Left renal cortex interstitium (tissue), 4 donors: ENCODE measurements around the gene MYH7. TPM values are rescaled to one million over a fixed set of nuclear protein-coding genes. Genes with fewer than 3 reads are reported as not detected.
"Not testable (repeated sequence)": the region's sequence is repeated elsewhere in the genome, so short reads cannot be mapped to it uniquely, and the experiment has no call there.

Source experiments
- DNase-seq, 4 donors: peaks; one replicate each; pipeline ENCODE4 v3.0.0-alpha.2; 2013; ENCODE audit warnings: low read depth in 4 of 4, low spot score in 2 of 4, missing footprints in 1 of 4
- polyA plus RNA-seq, 4 donors: library from polyadenylated mRNA; unstranded; fragments of 120-200 nt; gene quantifications; one replicate each; pipeline ENCODE4 v1.2.1, GENCODE V29; 2013; ENCODE audit not compliant: insufficient read length in 4 of 4

MYH7 gene
- polyA plus RNA-seq, 4 donors, result 0.21 to 0.43 (median 0.33) TPM

DNA sequence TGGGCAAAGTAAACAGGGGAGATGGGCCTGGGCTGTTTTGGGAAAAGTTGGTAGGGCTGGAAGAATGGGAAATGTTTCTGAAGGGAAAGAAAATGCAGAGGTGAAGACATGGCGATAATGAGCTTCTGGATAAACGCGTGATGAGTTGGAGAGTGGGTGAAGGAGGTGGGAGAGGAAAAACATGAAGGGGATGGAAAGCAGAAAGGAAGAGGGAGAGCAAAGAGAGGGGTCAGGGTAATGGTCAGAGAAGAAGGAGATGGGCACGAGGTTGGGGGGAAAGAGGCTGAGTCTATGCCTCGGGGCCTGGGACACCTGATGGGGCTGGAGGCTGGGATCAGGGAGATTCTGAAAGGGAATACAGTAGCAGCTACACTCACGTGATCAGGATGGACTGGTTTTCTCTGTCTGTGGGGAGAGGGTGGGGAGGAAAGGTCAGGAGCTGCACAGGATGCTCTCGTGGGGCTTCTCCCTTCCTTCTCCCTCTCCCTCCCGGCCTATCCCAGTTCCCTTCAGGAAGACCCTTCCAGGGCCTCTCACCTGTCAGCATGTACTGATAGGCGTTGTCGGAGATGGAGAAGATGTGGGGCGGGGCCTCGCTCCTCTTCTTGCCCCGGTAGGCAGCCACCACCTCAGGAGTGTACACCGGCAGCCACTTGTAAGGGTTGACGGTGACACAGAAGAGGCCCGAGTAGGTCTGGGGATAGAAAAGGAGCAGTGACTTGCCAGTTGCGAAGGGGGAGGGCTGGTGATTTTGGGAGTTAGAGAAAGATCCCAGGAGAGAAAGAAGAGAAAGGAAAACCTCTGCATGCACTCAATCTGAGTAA is 3.1 kb downstream of the MYH7 start:
- DNase-seq, result no peak

DNA sequence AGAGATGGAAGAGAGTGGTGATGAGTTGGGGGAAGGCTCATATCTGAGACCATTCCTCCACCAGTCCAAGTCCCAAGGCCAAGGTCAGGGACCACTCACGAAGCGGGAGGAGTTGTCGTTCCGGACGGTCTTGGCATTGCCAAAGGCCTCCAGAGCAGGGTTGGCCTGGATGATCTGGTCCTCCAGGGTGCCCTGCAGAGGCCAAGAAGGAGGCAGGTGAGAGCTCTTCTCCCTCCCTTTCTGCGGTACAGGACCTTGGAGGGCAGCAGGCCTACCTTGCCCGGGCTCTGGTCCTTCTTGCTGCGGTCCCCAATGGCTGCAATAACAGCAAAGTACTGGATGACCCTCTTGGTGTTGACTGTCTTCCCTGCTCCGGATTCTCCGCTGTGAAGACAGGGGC is 4.0 kb downstream of the MYH7 start:
- DNase-seq, result no peak

DNA sequence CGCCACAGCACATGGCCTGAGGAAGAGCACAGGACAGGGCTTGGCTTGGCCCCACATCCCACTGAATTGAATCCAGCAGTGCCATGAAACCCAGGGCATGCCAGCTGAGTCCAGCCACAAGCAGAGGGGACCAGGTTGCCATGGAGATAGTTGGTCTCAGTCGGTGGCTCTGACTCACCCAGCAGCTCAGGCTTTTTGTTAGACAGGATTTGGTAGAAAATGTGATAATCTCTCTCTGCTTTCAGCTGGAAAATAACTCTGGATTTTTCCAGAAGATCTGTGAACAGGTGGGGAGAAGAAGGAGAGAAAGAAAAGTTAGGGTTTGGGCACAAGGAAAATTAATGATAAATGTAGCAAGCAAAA is 4.8 kb downstream of the MYH7 start:
- no peak for DNase-seq

DNA sequence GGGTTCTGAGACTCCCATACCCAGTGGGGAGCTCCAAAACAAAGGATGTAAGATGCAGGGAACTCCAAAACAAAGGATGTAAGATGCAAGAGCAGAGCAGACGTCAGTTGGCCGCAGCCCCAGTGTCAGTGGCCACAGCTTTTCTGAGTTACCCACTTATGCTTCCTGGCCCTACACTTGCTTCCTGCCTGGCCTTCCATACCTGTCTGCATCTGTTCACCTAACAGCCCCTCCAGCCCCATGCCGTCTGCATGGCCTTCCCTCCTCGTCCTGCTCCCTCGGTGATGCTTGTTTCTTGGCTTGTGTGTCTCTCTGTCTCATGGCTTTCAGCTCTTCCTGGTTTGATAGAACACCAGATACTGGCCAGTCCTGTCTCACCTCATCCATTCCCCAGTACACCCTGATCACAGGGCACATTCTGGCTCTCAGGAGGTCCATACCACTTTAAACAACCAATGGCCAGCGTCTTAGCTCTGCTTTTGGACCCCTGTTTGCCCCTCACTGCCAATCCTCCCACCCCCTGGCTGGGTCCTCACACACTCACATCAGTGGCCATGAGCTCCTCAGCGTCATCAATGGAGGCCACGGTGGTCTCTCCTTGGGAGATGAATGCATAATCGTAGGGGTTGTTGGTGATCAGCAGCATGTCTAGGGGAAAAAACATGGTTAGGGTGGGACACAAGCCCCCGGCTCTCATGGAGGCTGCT is 5.3 kb downstream of the MYH7 start:
- DNase-seq, result no peak

DNA sequence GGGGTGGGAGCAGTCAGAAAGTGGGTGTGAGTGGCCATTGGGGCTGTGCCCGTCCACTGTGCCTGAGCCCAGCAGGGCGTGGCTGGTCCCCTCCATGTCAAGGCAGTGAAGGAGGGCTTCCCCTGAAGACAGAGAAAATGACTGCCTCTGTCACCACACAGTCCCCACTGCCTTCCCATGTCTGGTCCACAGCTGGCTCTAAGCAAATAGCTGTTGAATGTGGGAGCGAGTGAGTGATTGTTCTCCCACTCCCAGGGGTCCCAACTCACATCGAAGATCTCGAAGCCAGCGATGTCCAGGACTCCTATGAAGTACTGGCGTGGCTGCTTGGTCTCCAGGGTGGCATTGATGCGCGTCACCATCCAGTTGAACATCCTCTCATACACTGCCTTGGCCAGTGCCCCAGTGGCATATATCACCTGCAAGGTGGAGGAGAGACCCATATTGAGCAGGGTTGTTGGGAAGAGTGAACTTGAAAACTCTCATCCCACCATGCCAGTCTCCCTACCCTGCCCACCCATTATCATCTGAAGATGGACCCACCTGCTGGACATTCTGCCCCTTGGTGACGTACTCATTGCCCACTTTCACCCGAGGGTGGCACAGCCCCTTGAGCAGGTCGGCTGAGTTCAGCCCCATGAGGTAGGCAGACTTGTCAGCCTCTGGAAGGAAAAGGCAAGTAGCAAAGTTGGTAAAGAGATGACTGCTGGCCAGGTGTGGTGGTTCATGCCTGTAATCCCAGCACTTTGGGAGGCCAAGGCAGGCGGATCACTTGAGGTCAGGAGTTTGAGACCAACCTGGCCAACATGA is 6.6 kb downstream of the MYH7 start:
- DNase-seq, result no peak

DNA sequence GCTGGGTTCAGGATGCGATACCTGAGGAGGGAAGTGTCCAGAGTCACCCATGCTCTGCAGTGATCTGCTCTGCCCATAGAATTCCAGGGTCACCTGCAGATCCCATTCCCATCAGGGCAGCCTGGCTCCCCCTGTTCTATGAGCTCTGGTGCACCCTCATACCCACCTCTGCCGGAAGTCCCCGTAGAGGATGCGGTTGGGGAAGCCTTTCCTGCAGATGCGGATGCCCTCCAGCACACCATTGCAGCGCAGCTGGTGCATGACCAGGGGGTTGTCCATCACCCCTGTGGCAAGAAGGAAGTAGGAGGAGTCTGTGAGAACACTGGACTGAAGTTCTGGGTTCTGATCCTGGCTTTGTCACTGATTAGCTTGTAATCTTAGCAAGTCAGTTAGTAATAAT is 9.7 kb downstream of the MYH7 start:
- DNase-seq, result not testable (repeated sequence)

DNA sequence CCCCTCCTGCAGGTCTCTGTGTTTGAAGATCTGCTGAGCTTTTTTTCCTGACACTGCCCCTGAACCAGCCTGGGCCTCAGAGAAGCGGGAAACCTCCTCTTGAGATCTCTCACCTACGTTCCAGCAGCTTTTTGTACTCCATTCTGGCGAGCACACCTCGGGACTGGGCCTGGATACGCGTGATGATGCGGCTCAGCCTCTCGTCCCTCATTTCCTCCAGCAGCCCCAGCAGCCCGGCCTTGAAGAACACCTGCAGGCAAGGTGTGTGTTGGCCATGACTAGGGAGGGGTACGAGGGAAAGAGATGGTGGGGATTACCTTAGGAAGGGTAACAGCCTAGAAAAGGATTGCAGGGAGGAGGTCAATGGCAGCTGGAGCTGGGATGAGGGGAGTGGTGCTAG is 10.3 kb downstream of the MYH7 start:
- no peak for DNase-seq

DNA sequence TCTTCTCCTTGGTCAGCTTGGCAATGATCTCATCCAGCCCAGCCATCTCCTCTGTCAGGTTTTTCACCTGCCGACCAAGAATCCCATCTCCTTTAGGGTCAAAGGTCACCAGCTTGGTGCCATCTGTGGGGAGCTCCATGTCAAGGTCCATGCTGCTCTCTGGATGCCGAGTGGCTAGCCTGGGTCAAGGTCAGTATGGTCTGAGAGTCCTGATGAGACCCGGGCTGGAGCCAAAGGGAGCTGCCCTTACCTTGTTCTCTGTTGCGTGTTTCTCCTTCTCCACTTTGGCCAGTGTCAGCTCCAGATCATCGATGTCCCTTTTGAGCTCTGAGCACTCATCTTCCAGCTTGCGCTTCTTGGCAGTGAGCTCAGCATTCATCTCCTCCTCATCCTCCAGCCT is 11.8 kb downstream of the MYH7 start:
- no peak for DNase-seq

DNA sequence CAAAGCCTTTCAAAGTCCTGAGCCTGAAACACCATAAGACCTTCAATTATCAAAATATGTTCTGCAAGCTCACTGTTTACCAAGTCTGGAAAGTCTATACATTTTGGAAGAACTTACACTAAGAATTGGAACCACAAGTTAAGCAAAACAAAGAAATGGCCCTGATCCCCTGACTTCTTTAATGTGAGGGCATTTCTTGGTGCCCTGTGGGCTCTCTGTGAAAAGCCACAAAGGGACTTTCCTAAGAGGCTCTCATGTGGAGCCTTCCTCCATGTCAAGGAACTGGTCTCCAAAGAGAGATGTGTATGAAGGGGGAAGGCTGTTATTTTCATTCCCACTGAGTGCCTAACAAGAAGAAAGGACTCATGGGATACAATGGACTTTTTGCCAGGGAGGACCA is 13.9 kb downstream of the MYH7 start:
- DNase-seq, result no peak

DNA sequence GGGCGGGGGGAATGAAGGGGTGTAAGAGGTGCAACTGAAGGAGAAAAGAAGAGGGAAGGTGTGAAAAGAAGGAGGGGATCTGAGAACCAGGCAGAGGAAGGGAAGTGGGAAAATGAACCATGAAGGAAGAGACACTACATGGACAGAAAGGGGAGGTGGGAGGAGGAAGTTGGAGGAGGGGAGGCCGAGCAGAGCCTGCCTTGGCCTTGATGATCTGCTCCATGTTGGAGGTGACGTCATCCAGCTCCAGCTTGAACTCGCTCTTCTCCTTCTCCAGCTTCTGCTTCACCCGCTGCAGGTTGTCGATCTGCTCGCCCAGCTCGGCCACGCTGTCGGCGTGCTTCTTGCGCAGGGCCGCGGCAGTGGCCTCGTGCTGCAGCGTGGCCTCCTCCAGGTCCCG is 15.8 kb downstream of the MYH7 start:
- not testable (repeated sequence) for DNase-seq

DNA sequence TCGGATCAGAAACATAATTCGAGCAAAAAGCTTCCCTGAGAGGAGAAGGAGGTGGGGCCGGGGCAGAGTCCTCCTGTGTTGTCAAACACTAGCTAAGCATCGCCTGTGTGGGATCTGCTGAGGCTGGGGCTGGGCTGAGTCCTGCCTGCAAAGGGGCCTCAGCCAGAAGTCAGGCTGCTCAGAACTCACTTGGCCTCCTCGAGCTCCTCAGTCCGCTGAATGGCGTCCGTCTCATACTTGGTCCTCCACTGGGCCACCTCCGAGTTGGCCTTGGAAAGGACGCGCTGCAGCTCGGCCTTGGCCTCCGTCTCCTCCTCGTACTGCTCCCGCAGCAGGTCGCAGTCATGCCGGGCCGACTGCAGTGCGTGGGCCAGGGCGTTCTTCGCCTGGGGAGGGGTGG is 17.4 kb downstream of the MYH7 start:
- DNase-seq, result no peak

DNA sequence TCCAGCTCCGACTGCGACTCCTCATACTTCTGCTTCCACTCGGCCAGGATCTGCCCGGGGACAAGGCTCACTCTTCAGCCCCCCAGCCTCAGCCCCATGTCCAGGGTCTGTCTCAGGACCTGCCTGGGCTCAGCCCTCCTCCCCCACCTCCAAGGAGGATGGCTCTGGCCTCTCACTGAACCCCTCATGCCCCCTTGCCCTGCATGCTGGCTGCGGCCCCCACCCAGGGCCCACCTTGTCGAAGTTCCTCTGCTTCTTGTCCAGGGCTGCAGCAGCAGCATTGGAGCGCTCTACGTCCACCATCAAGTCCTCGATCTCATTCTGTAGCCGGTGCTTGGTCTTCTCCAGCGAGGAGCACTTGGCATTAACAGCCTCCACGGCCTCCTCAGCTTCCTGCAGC is 18.2 kb downstream of the MYH7 start:
- not testable (repeated sequence) for DNase-seq

DNA sequence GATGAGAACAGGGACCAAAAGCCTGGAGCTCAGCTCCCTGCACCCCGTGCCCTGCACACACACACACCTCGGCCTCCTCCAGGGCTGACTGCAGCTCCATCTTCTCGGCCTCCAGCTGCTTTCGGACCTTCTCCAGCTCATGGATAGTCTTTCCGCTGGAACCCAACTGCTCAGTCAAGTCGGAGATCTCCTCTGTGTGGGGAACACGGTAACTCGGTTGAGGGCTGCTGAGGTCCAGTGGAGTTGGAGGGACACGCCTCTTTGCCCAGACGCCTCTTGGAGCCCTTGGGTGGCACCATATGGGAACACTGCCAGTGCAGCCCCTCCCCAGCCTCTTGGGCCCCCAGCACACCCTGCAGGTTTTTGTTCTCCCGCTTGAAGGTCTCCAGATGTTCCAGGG is 18.7 kb downstream of the MYH7 start:
- no peak for DNase-seq

DNA sequence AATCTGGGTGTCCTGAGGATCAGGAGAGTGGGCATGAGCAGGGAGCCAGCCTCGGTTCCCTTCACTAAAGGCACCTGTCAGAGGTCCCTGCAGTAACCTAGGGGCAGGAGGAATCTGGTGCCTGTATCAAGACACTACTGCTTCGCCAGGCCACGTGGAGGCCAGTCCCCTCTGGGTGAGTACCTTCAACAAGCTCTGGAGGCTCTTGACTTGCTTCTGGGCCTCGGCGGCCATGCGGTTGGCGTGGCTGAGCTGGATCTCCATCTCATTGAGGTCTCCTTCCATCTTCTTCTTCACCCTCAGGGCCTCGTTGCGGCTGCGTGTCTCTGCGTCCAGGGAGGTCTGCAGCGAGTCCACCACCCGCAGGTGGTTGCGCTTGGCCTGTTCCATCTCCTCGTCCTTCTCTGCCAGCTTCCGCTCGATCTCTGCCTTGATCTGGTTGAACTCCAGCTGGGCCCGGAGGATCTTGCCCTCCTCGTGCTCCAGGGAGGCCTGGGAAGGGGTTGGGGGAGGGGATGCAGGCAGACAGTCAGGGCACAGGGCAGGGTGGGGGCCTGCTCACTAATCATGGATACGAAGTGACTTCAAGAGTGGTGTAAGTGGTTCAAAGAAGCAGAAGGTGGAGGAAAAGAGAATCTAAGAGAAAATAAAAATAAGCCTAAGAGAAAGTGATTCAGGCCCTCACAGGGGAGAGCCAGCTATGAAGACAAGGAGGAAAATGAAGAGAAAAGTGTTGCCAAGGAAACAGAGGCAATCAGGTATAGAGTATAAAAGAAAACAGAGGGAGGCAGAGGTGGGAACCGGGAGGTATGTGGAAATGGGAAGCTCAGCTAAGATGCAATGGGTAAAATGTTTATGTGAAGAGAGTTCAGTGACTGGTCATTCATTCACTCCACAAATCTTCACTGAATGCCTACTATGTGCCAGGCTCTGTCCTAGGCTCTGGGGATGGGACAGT is 19.4 kb downstream of the MYH7 start:
- no peak for DNase-seq

DNA sequence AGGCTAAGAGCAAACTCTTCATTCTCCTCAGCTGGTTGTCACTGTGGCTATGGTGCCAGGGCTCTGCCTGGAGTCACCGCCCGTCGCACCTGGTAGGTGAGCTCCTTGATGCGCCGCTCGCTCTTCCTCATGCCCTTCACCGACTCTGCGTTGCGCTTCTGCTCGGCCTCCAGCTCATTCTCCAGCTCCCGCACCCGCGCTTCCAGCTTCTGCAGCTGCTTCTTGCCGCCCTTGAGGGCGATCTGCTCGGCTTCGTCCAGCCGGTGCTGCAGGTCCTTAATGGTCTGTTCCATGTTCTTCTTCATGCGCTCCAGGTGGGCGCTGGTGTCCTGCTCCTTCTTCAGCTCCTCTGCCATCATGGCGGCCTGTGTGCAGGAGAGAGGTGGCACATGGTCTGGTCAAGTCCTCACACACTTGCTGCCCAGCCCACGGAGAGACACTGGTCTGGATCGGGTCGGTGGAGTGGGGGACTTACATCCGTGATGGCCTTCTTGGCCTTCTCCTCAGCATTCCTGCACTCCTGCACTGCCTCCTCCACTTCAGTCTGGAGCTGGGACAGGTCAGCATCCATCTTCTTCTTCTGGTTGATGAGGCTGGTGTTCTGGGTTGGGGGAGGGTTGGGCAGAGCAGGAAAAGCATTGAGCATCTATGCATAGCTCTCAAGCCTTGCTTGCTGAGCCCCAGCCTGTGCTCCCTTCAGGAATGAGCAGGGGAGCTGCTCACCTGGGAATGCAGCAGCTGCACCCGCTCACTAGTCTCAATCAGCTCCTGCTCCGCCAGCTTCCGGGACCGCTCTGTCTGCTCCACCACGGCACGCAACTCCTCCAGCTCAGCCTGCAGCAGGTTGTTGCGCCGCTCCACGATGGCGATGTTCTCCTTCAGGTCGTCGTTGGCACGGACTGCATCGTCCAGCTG is 20.3 kb downstream of the MYH7 start:
- DNase-seq, result no peak

DNA sequence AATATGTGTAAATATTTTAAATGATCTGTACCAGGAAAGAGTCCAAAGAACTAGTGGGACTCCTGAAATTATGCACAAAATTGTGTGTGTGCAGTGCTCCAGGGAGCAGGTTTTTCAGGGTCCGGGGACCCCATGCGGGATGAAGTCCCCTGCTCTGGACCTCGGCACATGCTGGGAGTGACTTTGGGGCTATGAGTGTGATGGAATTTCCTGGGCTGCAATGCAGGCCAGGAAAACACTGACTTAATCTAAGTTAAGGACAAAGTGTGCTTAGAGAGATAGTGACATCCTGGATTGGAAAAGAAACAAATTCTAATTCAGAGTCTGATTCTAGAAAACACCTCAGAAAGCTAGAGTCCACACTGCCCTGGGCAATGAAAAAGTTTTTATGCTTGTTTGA is 21.2 kb downstream of the MYH7 start:
- no peak for DNase-seq

DNA sequence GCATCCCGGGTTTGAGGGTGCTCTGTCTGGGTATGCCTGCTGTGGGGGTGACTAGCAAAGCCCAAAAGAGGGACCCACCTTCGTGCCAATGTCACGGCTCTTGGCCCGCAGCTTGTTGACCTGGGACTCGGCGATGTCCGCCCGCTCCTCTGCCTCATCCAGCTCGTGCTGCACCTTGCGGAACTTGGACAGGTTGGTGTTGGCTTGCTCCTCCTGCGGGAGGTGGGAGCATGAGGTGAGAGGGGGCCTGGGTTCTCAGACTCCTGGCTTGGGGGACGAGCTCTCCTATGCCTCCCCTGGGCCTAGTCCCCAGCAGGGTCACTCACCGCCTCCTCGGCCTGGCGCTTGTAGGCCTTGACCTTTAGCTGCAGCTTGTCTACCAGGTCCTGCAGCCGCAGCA is 21.8 kb downstream of the MYH7 start:
- no peak for DNase-seq

DNA sequence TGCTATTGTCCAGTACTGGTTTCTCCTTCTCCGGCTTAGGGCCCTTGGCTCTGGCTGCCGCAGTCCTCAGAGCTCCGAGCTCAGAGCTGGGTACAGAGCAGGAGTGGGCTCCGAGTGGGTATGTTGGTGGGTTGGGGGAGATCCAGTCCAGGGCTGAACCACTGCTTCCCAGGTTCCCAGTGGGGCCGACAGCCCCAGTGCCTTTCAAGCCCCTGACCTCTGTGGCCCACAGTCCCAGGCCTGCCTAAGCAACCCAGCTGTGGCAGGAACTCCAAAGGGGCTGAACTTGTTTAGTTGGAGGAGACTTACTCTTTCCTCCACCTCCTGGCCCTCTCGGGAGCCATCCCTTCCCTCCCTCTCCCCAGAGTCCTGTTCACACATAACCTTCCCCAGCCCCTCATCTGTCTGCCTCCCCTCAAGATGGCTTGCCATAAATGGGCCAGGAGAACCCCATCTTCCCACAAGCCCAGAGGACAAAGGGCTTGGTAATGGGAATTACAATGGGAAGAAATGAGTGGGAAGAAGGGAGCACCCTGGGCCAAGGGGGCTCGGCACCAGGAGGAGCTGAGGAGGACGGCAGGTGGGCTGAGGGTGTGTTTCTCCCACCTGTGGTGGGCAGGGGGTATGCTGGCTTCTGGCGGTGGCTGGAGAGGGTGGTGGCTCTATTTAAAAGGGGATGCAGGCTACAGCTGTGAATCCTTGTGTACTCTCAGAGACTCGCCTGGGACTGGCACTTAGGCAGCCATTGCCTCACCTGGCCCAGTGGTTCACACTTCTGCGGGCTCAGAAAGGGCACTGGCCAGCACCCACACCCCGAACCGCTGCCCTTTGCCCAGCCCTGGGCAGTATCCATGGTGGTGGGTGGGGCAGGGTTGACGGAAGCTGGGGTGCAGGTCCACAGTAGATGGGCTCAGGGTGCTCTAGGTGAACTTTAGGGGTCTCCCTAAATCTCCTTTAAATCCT is 23.6 kb downstream of the MYH7 start:
- no peak for DNase-seq
